MM.1S (cell line): ENCODE results near the gene CCDC86.

Source experiments
- DNase-seq: peaks from one replicate; pipeline ENCODE4 v3.0.0-alpha.2; 2015
- H2AFZ ChIP-seq: fragments of 300-600 bp; sonication (generic); 2 replicates; pipeline ENCODE4 v1.6.0; 2016; ENCODE audit warnings: antibody characterized with exemption, low read length
- H3F3A ChIP-seq: fragments of 300-600 bp; sonication (generic); 2 replicates; pipeline ENCODE4 v1.6.1; 2016; ENCODE audit warnings: mild to moderate bottlenecking, antibody characterized with exemption, low read length, moderate library complexity, mixed read lengths; ENCODE audit not compliant: insufficient read depth
- H3K27ac ChIP-seq: fragments of 300-600 bp; sonication (generic); 2 replicates; pipeline ENCODE4 v1.5.1; 2016; ENCODE audit warnings: mild to moderate bottlenecking, low read length
- H3K27me3 ChIP-seq: fragments of 300-600 bp; sonication (generic); replicated peaks from 2 replicates; pipeline ENCODE4 v1.6.0; 2016; ENCODE audit warnings: low read length; ENCODE audit not compliant: insufficient read depth
- H3K36me3 ChIP-seq: fragments of 300-600 bp; sonication (generic); replicated peaks from 2 replicates; pipeline ENCODE4 v1.6.1; 2016; ENCODE audit warnings: mild to moderate bottlenecking, low read length, mixed read lengths; ENCODE audit not compliant: insufficient read depth
- H3K4me1 ChIP-seq: fragments of 300-600 bp; sonication (generic); 2 replicates; pipeline ENCODE4 v1.6.1; 2016; ENCODE audit warnings: low read length, mixed read lengths
- H3K4me2 ChIP-seq: fragments of 300-600 bp; sonication (generic); 2 replicates; pipeline ENCODE4 v1.6.0; 2016; ENCODE audit warnings: low read depth, low read length
- H3K4me3 ChIP-seq: fragments of 300-600 bp; sonication (generic); 2 replicates; pipeline ENCODE4 v1.5.1; 2016; ENCODE audit warnings: low read length, mixed read lengths
- H3K79me2 ChIP-seq: fragments of 300-600 bp; sonication (generic); 2 replicates; pipeline ENCODE4 v1.6.1; 2016; ENCODE audit warnings: mixed run types, low read length, mixed read lengths
- H3K9ac ChIP-seq: fragments of 300-600 bp; sonication (generic); 2 replicates; pipeline ENCODE4 v1.6.1; 2016; ENCODE audit warnings: low read length, mixed read lengths
- H3K9me2 ChIP-seq: fragments of 300-600 bp; sonication (generic); replicated peaks from 2 replicates; pipeline ENCODE4 v1.6.1; 2016; ENCODE audit warnings: mild to moderate bottlenecking, low read length, mixed read lengths; ENCODE audit not compliant: insufficient read depth
- H3K9me3 ChIP-seq: fragments of 300-600 bp; sonication (generic); replicated peaks from 2 replicates; pipeline ENCODE4 v1.6.1; 2016; ENCODE audit warnings: mild to moderate bottlenecking, low read length, mixed read lengths; ENCODE audit not compliant: insufficient read depth
- H4K20me1 ChIP-seq: fragments of 300-600 bp; sonication (generic); 2 replicates; pipeline ENCODE4 v1.6.1; 2016; ENCODE audit warnings: mild to moderate bottlenecking, low read length, moderate library complexity, mixed read lengths; ENCODE audit not compliant: insufficient read depth
- CTCF ChIP-seq: fragments of 300-600 bp; sonication (generic); IDR thresholded peaks from 2 replicates; pipeline ENCODE4 v1.5.1; 2016; ENCODE audit warnings: antibody characterized with exemption, low read length, mixed read lengths
- EZH2 ChIP-seq: fragments of 300-600 bp; sonication (generic); optimal IDR thresholded peaks from 2 replicates; pipeline ENCODE3; 2017; ENCODE audit warnings: low read depth, mild to moderate bottlenecking, antibody characterized with exemption, low read length, mixed read lengths
- EZH2phosphoT487 ChIP-seq: fragments of 300-600 bp; sonication (generic); IDR thresholded peaks from 2 replicates; pipeline ENCODE4 v1.6.1; 2018; ENCODE audit warnings: antibody characterized with exemption, low read length

Gene CCDC86

GRCh38 chr11:60857378-60858232 lies 15.7 kb downstream of the CCDC86 start:
- TF ChIP-seq EZH2 (no peak), EZH2phosphoT487 (no peak), CTCF (no peak)
- H3K4me2 ChIP-seq: no peak overlapping the region
- H3K27ac ChIP-seq: no peak overlapping the region
- no peaks in the 10 kb centered on the region for H3K79me2 ChIP-seq
- no peak overlapping the region for H2AFZ ChIP-seq
- peaks cover 21% of the 10 kb centered on the region for H3F3A ChIP-seq
- no peaks in the 10 kb centered on the region for H4K20me1 ChIP-seq
- H3K36me3 ChIP-seq: no peaks in the 10 kb centered on the region
- no peaks in the 10 kb centered on the region for H3K27me3 ChIP-seq
- H3K4me1 ChIP-seq: peaks cover 9% of the 10 kb centered on the region; the same call in 1 of the 2 replicates
- DNase-seq: no peak
- H3K9me3 ChIP-seq: no peaks in the 10 kb centered on the region
- no peak overlapping the region for H3K9ac ChIP-seq
- H3K9me2 ChIP-seq: no peaks in the 10 kb centered on the region
- no peak overlapping the region for H3K4me3 ChIP-seq

- Histone ChIP-seq H3K36me3 (no peaks in the 10 kb centered on the region), H3K27ac (no peak overlapping the region), H3K4me3 (no peak overlapping the region), H3K4me1 (peaks cover 9% of the 10 kb centered on the region; the same call in 1 of the 2 replicates), H3K9me2 (no peaks in the 10 kb centered on the region), H2AFZ (no peak overlapping the region), H3K4me2 (no peak overlapping the region), H3K9ac (no peak overlapping the region), H3K9me3 (no peaks in the 10 kb centered on the region), H3K27me3 (no peaks in the 10 kb centered on the region), H4K20me1 (no peaks in the 10 kb centered on the region), H3K79me2 (no peaks in the 10 kb centered on the region), H3F3A (peaks cover 18% of the 10 kb centered on the region)
- TF ChIP-seq CTCF (no peak), EZH2phosphoT487 (no peak), EZH2 (no peak)
- no peak for DNase-seq
Observed at GRCh38 chr11:60858236-60858635, 16.3 kb downstream of the CCDC86 start.

GRCh38 chr11:60858731-60859464 lies 17.0 kb downstream of the CCDC86 start:
- peaks cover 13% of the 10 kb centered on the region for H3F3A ChIP-seq

More at GRCh38 chr11:60858731-60859464, 17.0 kb downstream of the CCDC86 start:
- Histone ChIP-seq H3K4me1 (peaks cover 9% of the 10 kb centered on the region; the same call in 1 of the 2 replicates), H4K20me1 (no peaks in the 10 kb centered on the region), H3K9ac (no peak overlapping the region), H3K9me2 (no peaks in the 10 kb centered on the region), H3K4me3 (no peak overlapping the region), H3K36me3 (no peaks in the 10 kb centered on the region), H3K9me3 (no peaks in the 10 kb centered on the region), H2AFZ (peak overlapping the region; percentile 35; the same call in 1 of the 2 replicates), H3K27me3 (no peaks in the 10 kb centered on the region), H3K4me2 (no peak overlapping the region), H3K79me2 (no peaks in the 10 kb centered on the region), H3K27ac (no peak overlapping the region)
- TF ChIP-seq EZH2phosphoT487 (no peak), CTCF (no peak), EZH2 (no peak)
- no peak for DNase-seq
